ENCODE measurements around the gene ZNHIT1.
"Not testable (repeated sequence)": the region's sequence is repeated elsewhere in the genome, so short reads cannot be mapped to it uniquely, and the experiment has no call there.

Gene ZNHIT1

GRCh38 chr7:101189109-101189508 is 28.9 kb upstream of the ZNHIT1 start:
- TF ChIP-seq, protein P1, sequence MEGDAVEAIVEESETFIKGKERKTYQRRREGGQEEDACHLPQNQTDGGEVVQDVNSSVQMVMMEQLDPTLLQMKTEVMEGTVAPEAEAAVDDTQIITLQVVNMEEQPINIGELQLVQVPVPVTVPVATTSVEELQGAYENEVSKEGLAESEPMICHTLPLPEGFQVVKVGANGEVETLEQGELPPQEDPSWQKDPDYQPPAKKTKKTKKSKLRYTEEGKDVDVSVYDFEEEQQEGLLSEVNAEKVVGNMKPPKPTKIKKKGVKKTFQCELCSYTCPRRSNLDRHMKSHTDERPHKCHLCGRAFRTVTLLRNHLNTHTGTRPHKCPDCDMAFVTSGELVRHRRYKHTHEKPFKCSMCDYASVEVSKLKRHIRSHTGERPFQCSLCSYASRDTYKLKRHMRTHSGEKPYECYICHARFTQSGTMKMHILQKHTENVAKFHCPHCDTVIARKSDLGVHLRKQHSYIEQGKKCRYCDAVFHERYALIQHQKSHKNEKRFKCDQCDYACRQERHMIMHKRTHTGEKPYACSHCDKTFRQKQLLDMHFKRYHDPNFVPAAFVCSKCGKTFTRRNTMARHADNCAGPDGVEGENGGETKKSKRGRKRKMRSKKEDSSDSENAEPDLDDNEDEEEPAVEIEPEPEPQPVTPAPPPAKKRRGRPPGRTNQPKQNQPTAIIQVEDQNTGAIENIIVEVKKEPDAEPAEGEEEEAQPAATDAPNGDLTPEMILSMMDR (IDR thresholded peaks at IDR 0.05; ENCODE audit: low read length, missing control alignments) = no peak
- H3K4me3 ChIP-seq (replicated peaks; ENCODE audit: low read depth, low read length) = no peak overlapping the region

DNA sequence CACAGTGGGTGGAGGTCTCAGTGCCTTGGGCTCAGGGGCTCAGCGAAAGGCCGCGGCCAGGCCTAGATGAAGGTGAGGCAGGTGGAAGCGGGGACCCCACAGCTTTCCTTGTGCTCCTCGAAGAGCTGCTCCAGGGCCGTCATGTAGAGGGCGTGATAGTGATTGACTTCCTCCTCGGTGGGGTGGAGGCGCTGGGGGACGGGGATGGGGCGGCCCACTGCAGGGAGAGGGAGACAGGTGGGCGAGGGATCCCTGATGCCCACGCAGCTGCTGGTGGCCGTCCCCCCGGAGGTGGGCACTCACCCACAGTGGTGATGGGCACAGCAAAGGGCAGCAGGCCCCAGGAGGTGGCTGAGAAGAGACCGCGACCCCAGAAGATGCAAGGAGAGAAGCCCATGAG is 22.1 kb upstream of the ZNHIT1 start:
- DNase-seq (ENCODE audit: low read depth) = no peak
- no peak overlapping the region for H3K4me3 ChIP-seq (replicated peaks; ENCODE audit: low read depth, low read length)
- TF ChIP-seq, protein P1 (IDR thresholded peaks at IDR 0.05; ENCODE audit: low read length, missing control alignments) = no peak

More at GRCh38 chr7:101189109-101189508, 28.9 kb upstream of the ZNHIT1 start:
- DNase-seq (ENCODE audit: low read depth) = no peak

GRCh38 chr7:101197991-101198390 is 20.0 kb upstream of the ZNHIT1 start:
- no peak overlapping the region for H3K4me3 ChIP-seq (replicated peaks; ENCODE audit: low read depth, low read length)
- TF ChIP-seq, protein P1 (IDR thresholded peaks at IDR 0.05; ENCODE audit: low read length, missing control alignments) = no peak
- no peak for DNase-seq (ENCODE audit: low read depth)

- DNase-seq (ENCODE audit: low read depth) = no peak
- TF ChIP-seq, protein P1 (IDR thresholded peaks at IDR 0.05; ENCODE audit: low read length, missing control alignments) = no peak
- H3K4me3 ChIP-seq (replicated peaks; ENCODE audit: low read depth, low read length) = no peak overlapping the region
Observed at GRCh38 chr7:101198476-101198875, 19.5 kb upstream of the ZNHIT1 start.

DNA sequence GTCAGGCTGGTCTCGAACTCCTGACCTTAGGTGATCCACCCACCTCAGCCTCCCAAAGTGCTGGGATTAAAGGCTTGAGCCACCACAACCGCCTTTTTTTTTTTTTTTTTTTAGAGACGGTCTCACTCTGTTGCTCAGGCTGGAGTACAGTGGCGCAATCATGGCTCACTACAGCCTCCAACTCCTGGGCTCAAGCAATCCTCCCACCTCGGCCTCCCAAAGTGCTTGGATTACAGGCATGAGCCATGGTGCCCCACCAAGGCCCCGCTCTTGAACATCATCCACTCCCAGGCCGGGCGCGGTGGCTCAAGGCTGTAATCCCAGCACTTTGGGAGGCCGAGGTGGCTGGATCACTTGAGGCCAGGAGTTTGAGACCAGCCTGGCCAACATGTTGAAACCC is 18.4 kb upstream of the ZNHIT1 start:
- not testable (repeated sequence) for H3K4me3 ChIP-seq (replicated peaks; ENCODE audit: low read depth, low read length); DNase-seq (ENCODE audit: low read depth)

DNA sequence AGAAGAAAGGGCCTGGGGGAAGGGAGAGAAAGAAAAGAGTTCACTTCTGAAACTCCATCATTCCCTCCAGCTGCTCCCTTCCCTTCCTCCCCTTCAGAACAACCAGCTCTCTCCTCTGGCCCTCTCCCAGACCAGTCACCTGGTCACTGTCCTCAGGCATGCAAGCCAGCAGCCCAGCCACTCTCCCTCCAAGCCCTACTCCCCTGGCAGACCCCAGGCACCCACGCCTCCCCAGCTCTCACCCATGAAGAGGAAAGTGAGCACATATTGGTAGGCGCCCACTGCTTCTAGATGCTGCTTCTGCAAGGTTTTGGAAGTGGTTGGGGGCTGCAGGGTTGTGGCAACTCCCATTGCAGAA is 17.5 kb upstream of the ZNHIT1 start:
- no peak for DNase-seq (ENCODE audit: low read depth)
- TF ChIP-seq, protein P1 (IDR thresholded peaks at IDR 0.05; ENCODE audit: low read length, missing control alignments) = no peak

GRCh38 chr7:101200862-101201599 is 16.9 kb upstream of the ZNHIT1 start, which contains the start of gene MOGAT3:
Gene MOGAT3, minus strand, starts transcription at chr7:101201036. Its CDS starts 182 bp downstream, at chr7:101200854.
- DNase-seq (ENCODE audit: low read depth) = no peak
- no peak within 1 kb of the TSS for H3K4me3 ChIP-seq (replicated peaks; ENCODE audit: low read depth, low read length)
- TF ChIP-seq, protein P1 (IDR thresholded peaks at IDR 0.05; ENCODE audit: low read length, missing control alignments) = no peak

More for the DNA sequence above, 17.5 kb upstream of the ZNHIT1 start:
- H3K4me3 ChIP-seq (replicated peaks; ENCODE audit: low read depth, low read length) = no peak overlapping the region

Measured in fibroblast of pulmonary artery (primary cell).